PC-9 (cell line): ENCODE data around the gene TTLL9. TPM values are rescaled to one million over a fixed set of nuclear protein-coding genes. Genes with fewer than 3 reads are reported as not detected.

ENCODE experiments used
- BruUV-seq: library from RNA; stranded (reverse); fragments of 400-500 nt; replicated peaks from 2 replicates; lab custom pipeline; 2021; lab: Mats Ljungman, UMichigan
- CTCF ChIA-PET: fragments of 300-600 bp; sonication (Branson Sonifier 250); formaldehyde crosslinking; loops from one replicate; lab custom pipeline; 2022; ENCODE audit warnings: antibody characterized with exemption; lab: Charles Lee
- POLR2A ChIA-PET: fragments of 300-600 bp; sonication (Branson Sonifier 250); formaldehyde crosslinking; loops from one replicate; lab custom pipeline; 2022; ENCODE audit warnings: antibody characterized with exemption; ENCODE audit not compliant: unreplicated experiment; lab: Charles Lee
- DNase-seq, 2 experiments: peaks; one replicate each; pipeline versions ENCODE4 v3.0.0 to v3.0.0-alpha.2; 2015 to 2022; ENCODE audit warnings: mixed read lengths in 1 of 2
- H2AFZ ChIP-seq: fragments of 200-600 bp; sonication (generic); 2 replicates; pipeline ENCODE4 v1.8.1; 2017; ENCODE audit warnings: antibody characterized with exemption
- H3F3A ChIP-seq: fragments of 200-600 bp; sonication (generic); 2 replicates; pipeline ENCODE4 v1.8.1; 2017; ENCODE audit warnings: antibody characterized with exemption, mild to moderate bottlenecking, low read depth; ENCODE audit not compliant: insufficient read depth
- H3K27ac ChIP-seq: fragments of 200-600 bp; sonication (generic); 2 replicates; pipeline ENCODE4 v1.6.1; 2016; ENCODE audit warnings: mixed run types
- H3K27me3 ChIP-seq: fragments of 200-600 bp; sonication (generic); 2 replicates; pipeline ENCODE4 v1.6.1; 2016; ENCODE audit warnings: low read depth, mixed run types; ENCODE audit not compliant: insufficient read depth
- H3K36me3 ChIP-seq: fragments of 200-600 bp; sonication (generic); 2 replicates; pipeline ENCODE4 v1.6.1; 2016; ENCODE audit warnings: low read depth, mixed run types
- H3K4me1 ChIP-seq: fragments of 200-600 bp; sonication (generic); replicated peaks from 2 replicates; pipeline ENCODE4 v1.6.1; 2016; ENCODE audit warnings: mixed run types; ENCODE audit not compliant: insufficient read depth
- H3K4me2 ChIP-seq: fragments of 200-600 bp; sonication (generic); 2 replicates; pipeline ENCODE4 v1.6.1; 2017; ENCODE audit warnings: mixed run types
- H3K4me3 ChIP-seq: fragments of 200-600 bp; sonication (generic); 2 replicates; pipeline ENCODE4 v1.6.1; 2016; ENCODE audit warnings: mixed run types
- H3K79me2 ChIP-seq: fragments of 200-600 bp; sonication (generic); 2 replicates; pipeline ENCODE4 v1.6.1; 2017; ENCODE audit warnings: low read depth, mixed run types
- H3K9me2 ChIP-seq: fragments of 200-600 bp; sonication (generic); 2 replicates; pipeline ENCODE4 v1.8.1; 2017; ENCODE audit warnings: mild to moderate bottlenecking; ENCODE audit not compliant: insufficient read depth
- H3K9me3 ChIP-seq: fragments of 200-600 bp; sonication (generic); 2 replicates; pipeline ENCODE4 v1.8.1; 2016; ENCODE audit warnings: low read depth; ENCODE audit not compliant: insufficient read depth
- H4K20me1 ChIP-seq: fragments of 200-600 bp; sonication (generic); 2 replicates; pipeline ENCODE4 v1.8.1; 2017; ENCODE audit not compliant: insufficient read depth
- EZH2 ChIP-seq: fragments of 200-600 bp; sonication (generic); IDR thresholded peaks from 2 replicates; pipeline ENCODE4 v1.8.0; 2017; ENCODE audit warnings: antibody characterized with exemption, low read depth
- intact Hi-C: fragments of 100-400 bp; cut with micrococcal nuclease; formaldehyde crosslinking; loops from one replicate; pipeline ENCODE4 v1.10.0; 2022; ENCODE audit not compliant: unreplicated experiment
- total RNA-seq: library from RNA; stranded (reverse); gene quantifications from 2 replicates; pipeline ENCODE4 v1.2.3, GENCODE V29; 2021
- TF ChIP-seq, protein P1 (sequence below): fragments of 200-600 bp; sonication (generic); conservative IDR thresholded peaks from 2 replicates; pipeline ENCODE4 v1.6.1; 2017; ENCODE audit warnings: mixed run types, antibody characterized with exemption, mild to moderate bottlenecking, moderate library complexity

TTLL9 gene
- total RNA-seq, 1 experiment from 2014 or later, result 1.8 TPM

GRCh38 chr20:31967830-31968249 lies 97.4 kb downstream of the TTLL9 start, which contains the start of gene XKR7:
XKR7 (plus strand) TSS chr20:31968151; CDS start chr20:31968176, 25 bp downstream.
- ChIA-PET POLR2A (interaction anchor here (0.6 kb wide), 1 partner anchor 69 kb away, joined by 12 read pairs; no protein-coding TSS in a partner anchor), CTCF (no interaction called here)
- H3K9me3 ChIP-seq, result no peaks in the 10 kb centered on the region
- H3K9me2 ChIP-seq, result no peaks in the 10 kb centered on the region
- H3K27ac ChIP-seq, result no peak within 1 kb of the TSS
- no peak within 1 kb of the TSS for H3K4me3 ChIP-seq
- no TSS peak for BruUV-seq
- peaks cover 52% of the 10 kb centered on the region for H3K27me3 ChIP-seq
- no peaks in the 10 kb centered on the region for H3K79me2 ChIP-seq
- no peaks in the 10 kb centered on the region for H4K20me1 ChIP-seq
- H3K4me2 ChIP-seq, result no peak within 1 kb of the TSS
- H3K36me3 ChIP-seq, result no peaks in the 10 kb centered on the region
- TF ChIP-seq, protein P1, sequence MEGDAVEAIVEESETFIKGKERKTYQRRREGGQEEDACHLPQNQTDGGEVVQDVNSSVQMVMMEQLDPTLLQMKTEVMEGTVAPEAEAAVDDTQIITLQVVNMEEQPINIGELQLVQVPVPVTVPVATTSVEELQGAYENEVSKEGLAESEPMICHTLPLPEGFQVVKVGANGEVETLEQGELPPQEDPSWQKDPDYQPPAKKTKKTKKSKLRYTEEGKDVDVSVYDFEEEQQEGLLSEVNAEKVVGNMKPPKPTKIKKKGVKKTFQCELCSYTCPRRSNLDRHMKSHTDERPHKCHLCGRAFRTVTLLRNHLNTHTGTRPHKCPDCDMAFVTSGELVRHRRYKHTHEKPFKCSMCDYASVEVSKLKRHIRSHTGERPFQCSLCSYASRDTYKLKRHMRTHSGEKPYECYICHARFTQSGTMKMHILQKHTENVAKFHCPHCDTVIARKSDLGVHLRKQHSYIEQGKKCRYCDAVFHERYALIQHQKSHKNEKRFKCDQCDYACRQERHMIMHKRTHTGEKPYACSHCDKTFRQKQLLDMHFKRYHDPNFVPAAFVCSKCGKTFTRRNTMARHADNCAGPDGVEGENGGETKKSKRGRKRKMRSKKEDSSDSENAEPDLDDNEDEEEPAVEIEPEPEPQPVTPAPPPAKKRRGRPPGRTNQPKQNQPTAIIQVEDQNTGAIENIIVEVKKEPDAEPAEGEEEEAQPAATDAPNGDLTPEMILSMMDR, result no peak
- no peak for TF ChIP-seq EZH2
- no peak for DNase-seq
- H3F3A ChIP-seq, result no peaks in the 10 kb centered on the region
- intact Hi-C loops, result no loop called here
- no peak within 1 kb of the TSS for H2AFZ ChIP-seq
- H3K4me1 ChIP-seq, result no peaks in the 10 kb centered on the region

DNA sequence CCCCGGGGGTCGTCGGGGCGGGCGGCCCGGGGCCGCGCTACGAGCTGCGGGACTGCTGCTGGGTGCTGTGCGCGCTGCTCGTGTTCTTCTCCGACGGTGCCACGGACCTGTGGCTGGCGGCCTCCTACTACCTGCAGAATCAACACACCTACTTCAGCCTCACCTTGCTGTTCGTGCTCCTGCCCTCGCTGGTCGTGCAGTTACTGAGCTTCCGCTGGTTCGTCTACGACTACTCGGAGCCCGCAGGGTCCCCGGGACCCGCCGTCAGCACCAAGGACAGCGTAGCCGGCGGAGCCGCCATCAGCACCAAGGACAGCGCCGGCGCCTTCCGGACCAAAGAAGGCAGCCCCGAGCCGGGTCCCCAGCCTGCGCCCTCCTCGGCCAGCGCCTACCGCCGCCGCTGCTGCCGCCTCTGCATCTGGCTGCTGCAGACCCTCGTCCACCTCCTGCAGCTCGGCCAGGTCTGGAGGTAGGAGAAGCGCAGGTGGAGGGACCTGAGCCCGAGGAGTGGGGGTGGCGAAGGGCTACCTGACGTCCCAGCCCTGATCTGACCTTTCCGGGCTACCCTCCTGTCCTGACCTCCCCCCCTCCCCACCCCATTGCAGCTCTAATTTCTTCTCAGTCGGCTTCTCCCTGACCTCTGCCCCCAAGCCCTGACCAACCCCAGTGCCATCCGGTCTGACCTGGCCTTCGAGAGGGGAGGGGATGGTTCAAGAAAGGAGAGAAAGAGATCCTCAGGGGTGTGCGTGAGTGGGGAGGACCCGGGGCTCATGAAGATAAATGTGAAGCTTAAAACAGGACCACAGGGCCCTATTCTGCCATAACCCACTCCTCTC lies 98.1 kb downstream of the TTLL9 start:
- Histone ChIP-seq H3K27me3 (peaks cover 54% of the 10 kb centered on the region), H2AFZ (no peak overlapping the region), H3K36me3 (no peaks in the 10 kb centered on the region), H3K27ac (no peak overlapping the region), H3K4me3 (no peak overlapping the region), H3K9me3 (no peaks in the 10 kb centered on the region), H3K79me2 (no peaks in the 10 kb centered on the region), H3K4me2 (no peak overlapping the region), H4K20me1 (no peaks in the 10 kb centered on the region), H3K4me1 (no peaks in the 10 kb centered on the region), H3K9me2 (no peaks in the 10 kb centered on the region), H3F3A (no peaks in the 10 kb centered on the region)
- DNase-seq, result peak in 1 of 2 experiments; percentile 74
- ChIA-PET CTCF (no interaction called here), POLR2A (no interaction called here)
- BruUV-seq, result no TSS peak
- TF ChIP-seq EZH2, result no peak
- TF ChIP-seq, protein P1, result no peak
- intact Hi-C loops, result no loop called here

- H3K4me3 ChIP-seq, result no peak overlapping the region
- POLR2A ChIA-PET, result no interaction called here
- H3K4me1 ChIP-seq, result no peaks in the 10 kb centered on the region
These were observed 99.6 kb downstream of the TTLL9 start for GRCh38 chr20:31969991-31970390.

More at GRCh38 chr20:31969991-31970390, 99.6 kb downstream of the TTLL9 start:
- Histone ChIP-seq H3K36me3 (no peaks in the 10 kb centered on the region), H3K79me2 (no peaks in the 10 kb centered on the region), H3K27ac (no peak overlapping the region), H3K4me2 (no peak overlapping the region), H4K20me1 (no peaks in the 10 kb centered on the region), H3K9me3 (no peaks in the 10 kb centered on the region), H3K27me3 (peaks cover 54% of the 10 kb centered on the region), H2AFZ (no peak overlapping the region), H3K9me2 (no peaks in the 10 kb centered on the region), H3F3A (no peaks in the 10 kb centered on the region)
- TF ChIP-seq EZH2, result no peak
- TF ChIP-seq, protein P1, result no peak
- DNase-seq, result no peak
- BruUV-seq, result no TSS peak
- CTCF ChIA-PET, result no interaction called here
- intact Hi-C loops, result no loop called here
